Suprapubic skin (tissue), 3 donors: ENCODE measurements around the gene LHFPL6.

Source experiments
- CTCF ChIP-seq, 2 donors: fragments of 200-600 bp in 1 of 2; fragments of 450-650 bp in 1 of 2; sonication (generic) in 1 of 2; IDR thresholded peaks; one replicate each; pipeline ENCODE4 v1.5.1; 2016 to 2019; ENCODE audit warnings: antibody characterized with exemption in 2 of 2, mild to moderate bottlenecking in 1 of 2, moderate library complexity in 1 of 2
- POLR2A ChIP-seq, 2 donors: fragments of 450-650 bp; IDR thresholded peaks; one replicate each; pipeline ENCODE4 v1.6.1; 2017; ENCODE audit warnings: antibody characterized with exemption in 2 of 2, mild to moderate bottlenecking in 2 of 2, moderate library complexity in 2 of 2

GRCh38 chr13:39350461-39350881, 252.5 kb downstream of the LHFPL6 start:
- TF ChIP-seq CTCF (IDR thresholded peaks at IDR 0.05), result no peak
- no peak for TF ChIP-seq POLR2A (IDR thresholded peaks at IDR 0.05)
